Measurements from ENCODE around the gene INTS13.
"Not testable (repeated sequence)": the region's sequence is repeated elsewhere in the genome, so short reads cannot be mapped to it uniquely, and the experiment has no call there.

Gene INTS13

DNA sequence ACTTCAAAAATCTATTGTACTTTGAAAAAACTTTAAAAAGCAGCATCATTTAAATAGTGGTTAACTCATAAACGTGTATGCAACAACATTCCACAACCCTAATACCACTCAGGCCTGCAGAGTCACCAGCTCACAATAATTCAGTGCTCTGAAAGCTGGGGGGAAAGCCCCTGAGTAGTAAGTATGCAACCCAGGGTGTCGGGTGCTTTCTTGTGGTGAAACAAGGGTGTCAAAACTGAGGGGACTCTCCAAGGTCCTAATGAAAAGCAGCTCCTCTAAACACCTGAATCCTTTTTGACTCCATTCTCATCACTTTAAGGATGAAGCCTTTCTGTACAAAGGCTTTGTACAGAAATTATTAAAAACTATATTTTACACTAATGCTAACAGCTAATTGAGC, 34.2 kb upstream of the INTS13 start:
- Histone ChIP-seq H3K27me3 (replicated peaks; ENCODE audit: control insufficient read depth, insufficient read depth, low read length) (no peaks in the 10 kb centered on the region), H3K4me3 (replicated peaks; ENCODE audit: low read depth, low read length) (no peak overlapping the region), H3K36me3 (ENCODE audit: control insufficient read depth, insufficient read depth, low read length) (peaks cover 8% of the 10 kb centered on the region)
- DNase-seq (ENCODE audit: extremely low read depth, insufficient read length), result peak; percentile 46
- TF ChIP-seq, protein P1, sequence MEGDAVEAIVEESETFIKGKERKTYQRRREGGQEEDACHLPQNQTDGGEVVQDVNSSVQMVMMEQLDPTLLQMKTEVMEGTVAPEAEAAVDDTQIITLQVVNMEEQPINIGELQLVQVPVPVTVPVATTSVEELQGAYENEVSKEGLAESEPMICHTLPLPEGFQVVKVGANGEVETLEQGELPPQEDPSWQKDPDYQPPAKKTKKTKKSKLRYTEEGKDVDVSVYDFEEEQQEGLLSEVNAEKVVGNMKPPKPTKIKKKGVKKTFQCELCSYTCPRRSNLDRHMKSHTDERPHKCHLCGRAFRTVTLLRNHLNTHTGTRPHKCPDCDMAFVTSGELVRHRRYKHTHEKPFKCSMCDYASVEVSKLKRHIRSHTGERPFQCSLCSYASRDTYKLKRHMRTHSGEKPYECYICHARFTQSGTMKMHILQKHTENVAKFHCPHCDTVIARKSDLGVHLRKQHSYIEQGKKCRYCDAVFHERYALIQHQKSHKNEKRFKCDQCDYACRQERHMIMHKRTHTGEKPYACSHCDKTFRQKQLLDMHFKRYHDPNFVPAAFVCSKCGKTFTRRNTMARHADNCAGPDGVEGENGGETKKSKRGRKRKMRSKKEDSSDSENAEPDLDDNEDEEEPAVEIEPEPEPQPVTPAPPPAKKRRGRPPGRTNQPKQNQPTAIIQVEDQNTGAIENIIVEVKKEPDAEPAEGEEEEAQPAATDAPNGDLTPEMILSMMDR (IDR thresholded peaks at IDR 0.05; ENCODE audit: insufficient read depth, low read length, poor library complexity, severe bottlenecking), result no peak

DNA sequence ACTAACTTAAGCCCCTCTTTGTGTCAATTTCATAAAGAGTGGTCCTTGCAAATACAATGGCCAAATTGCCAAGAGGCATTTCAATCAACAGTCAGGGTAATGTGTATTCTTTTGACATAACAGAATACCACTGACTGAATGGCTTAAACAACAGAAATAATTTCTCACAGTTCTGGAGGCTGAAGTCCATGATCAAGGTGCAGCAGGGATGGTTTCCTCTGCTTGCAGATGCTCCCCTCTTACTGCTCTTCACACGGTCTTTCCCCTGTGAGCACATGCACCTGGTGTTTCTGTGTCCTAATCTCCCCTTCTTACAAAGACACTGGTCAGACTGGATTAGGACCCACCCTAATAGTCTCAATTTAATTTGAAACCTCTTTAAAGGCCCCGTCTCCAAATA, 32.4 kb upstream of the INTS13 start:
- DNase-seq (ENCODE audit: extremely low read depth, insufficient read length), result no peak
- TF ChIP-seq, protein P1 (IDR thresholded peaks at IDR 0.05; ENCODE audit: insufficient read depth, low read length, poor library complexity, severe bottlenecking), result no peak
- Histone ChIP-seq H3K27me3 (replicated peaks; ENCODE audit: control insufficient read depth, insufficient read depth, low read length) (no peaks in the 10 kb centered on the region), H3K4me3 (replicated peaks; ENCODE audit: low read depth, low read length) (no peak overlapping the region), H3K36me3 (ENCODE audit: control insufficient read depth, insufficient read depth, low read length) (peaks cover 10% of the 10 kb centered on the region)

DNA sequence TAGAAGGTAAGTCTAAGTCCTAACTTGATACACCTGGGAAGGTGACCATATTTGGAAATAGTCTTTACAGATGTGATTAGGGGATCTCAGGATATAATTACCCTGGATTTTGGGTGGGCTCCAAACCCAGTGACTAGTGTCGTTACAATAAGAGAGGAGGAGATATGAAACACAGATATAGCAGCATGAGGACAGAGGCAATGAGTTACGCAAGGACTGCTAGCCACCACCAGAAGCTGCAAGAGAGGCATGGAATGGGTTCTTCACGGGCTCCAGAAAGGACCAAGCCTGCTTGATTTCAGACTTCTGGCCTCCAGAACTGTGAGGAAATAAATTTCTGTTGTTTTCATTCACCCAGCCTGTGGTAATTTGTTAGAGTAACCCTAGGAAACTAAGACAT, 29.1 kb upstream of the INTS13 start:
- no peaks in the 10 kb centered on the region for H3K27me3 ChIP-seq (replicated peaks; ENCODE audit: control insufficient read depth, insufficient read depth, low read length)
- H3K36me3 ChIP-seq (ENCODE audit: control insufficient read depth, insufficient read depth, low read length), result peaks cover 8% of the 10 kb centered on the region
- TF ChIP-seq, protein P1 (IDR thresholded peaks at IDR 0.05; ENCODE audit: insufficient read depth, low read length, poor library complexity, severe bottlenecking), result no peak
- no peak overlapping the region for H3K4me3 ChIP-seq (replicated peaks; ENCODE audit: low read depth, low read length)
- no peak for DNase-seq (ENCODE audit: extremely low read depth, insufficient read length)

DNA sequence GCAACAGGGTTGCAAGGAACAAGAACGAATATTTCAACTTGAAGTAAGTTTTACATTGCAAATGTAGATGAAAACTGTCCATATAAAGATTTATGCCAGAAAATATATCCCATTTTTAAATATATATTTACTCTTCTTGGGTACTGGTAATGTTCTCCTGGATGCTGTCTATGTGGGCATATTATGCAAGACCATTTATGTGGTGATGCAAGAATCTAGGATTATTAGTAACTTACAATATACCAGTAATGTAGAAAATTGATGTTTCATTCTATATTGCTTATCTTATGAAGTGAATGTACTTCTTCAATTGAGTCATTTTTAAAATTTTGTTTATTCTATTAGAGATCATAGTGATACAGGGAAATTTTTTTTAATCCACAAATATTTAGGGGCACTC, 25.6 kb upstream of the INTS13 start:
- no peak for DNase-seq (ENCODE audit: extremely low read depth, insufficient read length)
- H3K4me3 ChIP-seq (replicated peaks; ENCODE audit: low read depth, low read length), result no peak overlapping the region
- H3K27me3 ChIP-seq (replicated peaks; ENCODE audit: control insufficient read depth, insufficient read depth, low read length), result no peaks in the 10 kb centered on the region
- TF ChIP-seq, protein P1 (IDR thresholded peaks at IDR 0.05; ENCODE audit: insufficient read depth, low read length, poor library complexity, severe bottlenecking), result no peak
- H3K36me3 ChIP-seq (ENCODE audit: control insufficient read depth, insufficient read depth, low read length), result peaks cover 2% of the 10 kb centered on the region

DNA sequence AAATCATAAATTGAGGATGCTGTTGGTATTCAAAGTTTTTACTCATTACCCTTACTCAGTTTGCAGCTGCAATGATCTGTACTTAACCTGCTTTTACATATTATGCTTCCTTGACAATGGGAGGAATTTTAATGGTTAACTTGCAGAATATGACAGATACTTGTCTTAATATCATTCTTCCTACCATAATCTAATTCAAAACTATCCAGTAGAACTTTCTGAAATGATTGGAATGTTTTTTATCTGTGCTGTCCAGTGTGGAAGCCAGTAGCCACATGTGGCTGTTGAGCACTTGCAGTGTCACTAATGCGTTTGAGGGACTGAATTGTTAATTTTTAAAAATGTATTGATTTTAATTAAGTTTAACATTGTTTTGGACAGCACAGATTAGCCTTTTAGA, 24.0 kb upstream of the INTS13 start:
- H3K36me3 ChIP-seq (ENCODE audit: control insufficient read depth, insufficient read depth, low read length), result peaks cover 2% of the 10 kb centered on the region
- TF ChIP-seq, protein P1 (IDR thresholded peaks at IDR 0.05; ENCODE audit: insufficient read depth, low read length, poor library complexity, severe bottlenecking), result no peak
- no peak for DNase-seq (ENCODE audit: extremely low read depth, insufficient read length)
- no peaks in the 10 kb centered on the region for H3K27me3 ChIP-seq (replicated peaks; ENCODE audit: control insufficient read depth, insufficient read depth, low read length)
- H3K4me3 ChIP-seq (replicated peaks; ENCODE audit: low read depth, low read length), result no peak overlapping the region

DNA sequence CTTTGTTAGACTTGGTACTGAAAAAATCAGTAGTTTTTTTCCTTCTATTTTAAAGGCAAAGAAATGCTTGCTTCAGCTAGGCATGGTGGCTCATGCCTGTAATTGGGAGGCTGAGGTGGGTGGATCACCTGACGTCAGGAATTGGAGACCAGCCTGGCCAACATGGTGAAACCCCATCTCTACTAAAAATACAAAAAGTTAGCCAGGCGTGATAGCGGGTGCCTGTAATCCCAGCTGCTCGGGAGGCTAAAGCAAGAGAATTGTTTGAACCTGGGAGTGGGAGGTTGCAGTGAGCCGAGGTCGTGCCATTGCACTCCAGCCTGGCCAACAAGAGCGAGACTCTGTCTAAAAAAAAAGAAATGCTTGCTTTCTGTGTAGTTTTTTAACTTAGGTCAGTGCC, 23.6 kb upstream of the INTS13 start:
- H3K27me3 ChIP-seq (replicated peaks; ENCODE audit: control insufficient read depth, insufficient read depth, low read length); H3K4me3 ChIP-seq (replicated peaks; ENCODE audit: low read depth, low read length); DNase-seq (ENCODE audit: extremely low read depth, insufficient read length); H3K36me3 ChIP-seq (ENCODE audit: control insufficient read depth, insufficient read depth, low read length): not testable (repeated sequence)

All from GM06990 (cell line).